HG02884 (cell line): ENCODE measurements around the gene PLD5.
"Not testable (repeated sequence)": the region's sequence is repeated elsewhere in the genome, so short reads cannot be mapped to it uniquely, and the experiment has no call there.

Experiments used
- ATAC-seq: cut with Tn5 transposase; IDR thresholded peaks from one replicate; pipeline ENCODE4 v1.9.1; 2021; ENCODE audit warnings: mild to moderate bottlenecking, moderate library complexity; ENCODE audit not compliant: unreplicated experiment

PLD5 gene

DNA sequence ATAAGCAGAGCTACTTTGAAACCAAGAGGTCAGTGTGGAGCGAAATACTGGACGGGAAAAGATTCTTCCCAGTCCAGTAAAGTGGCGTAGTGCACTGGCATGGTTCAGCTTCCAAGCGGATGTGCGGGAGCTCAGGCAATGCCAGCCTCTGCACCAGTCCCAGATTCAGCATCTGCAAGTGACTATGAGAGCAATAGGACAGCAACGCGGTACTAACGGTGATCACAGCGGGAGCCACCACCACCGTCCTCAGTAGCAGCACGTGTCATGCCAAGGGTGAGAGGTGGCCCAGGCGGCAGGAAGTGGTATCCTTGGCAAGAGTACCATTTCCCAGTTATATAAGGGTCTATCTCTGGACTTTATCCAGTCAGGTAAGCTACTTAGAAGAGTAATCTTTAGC is 17.8 kb downstream of the PLD5 start:
- ATAC-seq = no peak

DNA sequence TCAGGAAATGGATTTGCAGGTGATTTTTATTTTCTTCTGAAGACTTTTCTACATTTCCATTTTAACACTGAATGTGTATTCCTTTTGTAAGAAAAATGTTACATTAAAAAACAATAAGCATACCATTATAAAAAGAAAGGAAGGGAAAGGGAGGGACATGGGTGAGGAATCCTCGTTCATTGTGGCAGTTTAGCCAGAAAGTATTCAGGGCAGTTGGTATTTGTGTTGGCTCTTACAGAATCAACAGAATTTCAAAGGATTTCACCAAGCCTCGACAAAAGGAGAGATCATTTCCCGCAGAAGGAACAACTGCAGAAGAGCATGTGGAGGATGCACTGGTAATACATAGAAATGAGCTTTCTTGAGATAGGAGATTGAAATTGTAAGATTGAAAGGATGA is 35.0 kb downstream of the PLD5 start:
- no peak for ATAC-seq

DNA sequence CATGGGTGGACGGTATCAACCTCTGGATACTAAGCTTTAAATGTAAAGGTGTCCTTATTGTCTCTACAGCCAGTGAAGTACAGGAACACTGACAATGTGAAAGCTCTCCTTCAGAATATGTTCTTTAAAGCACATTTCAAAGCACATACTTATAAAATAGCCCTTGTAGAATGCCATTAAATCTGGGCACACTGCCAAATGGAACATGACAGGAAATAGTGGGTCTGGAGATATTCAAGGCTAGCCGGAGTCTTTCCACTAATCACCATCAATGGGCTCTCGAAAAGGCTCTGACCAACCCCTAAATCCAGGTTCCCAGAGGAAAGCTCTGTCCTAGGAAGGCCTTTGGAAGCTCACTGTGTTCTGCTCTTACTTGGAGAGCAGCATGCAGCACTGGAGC is 46.6 kb downstream of the PLD5 start:
- no peak for ATAC-seq

DNA sequence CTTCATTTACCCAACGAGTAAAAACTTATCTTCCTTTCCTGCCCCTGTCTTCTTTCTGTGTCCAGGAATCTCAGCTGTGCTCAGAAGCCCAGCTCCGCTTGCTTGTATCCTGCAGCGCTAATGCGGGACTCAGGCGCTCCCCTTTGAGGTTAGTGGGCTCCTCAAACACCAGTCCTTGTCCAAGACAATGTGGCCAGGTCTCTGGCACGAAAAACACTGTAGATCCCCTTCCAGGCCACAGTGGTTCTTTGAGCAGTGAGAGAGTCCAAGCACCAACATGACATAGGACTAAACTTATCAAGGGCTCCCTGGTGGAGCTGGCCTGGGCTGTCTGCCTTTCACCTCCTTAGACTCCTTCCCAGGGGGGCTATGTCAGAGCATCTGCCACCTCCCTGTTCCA is 53.7 kb downstream of the PLD5 start:
- ATAC-seq = no peak

DNA sequence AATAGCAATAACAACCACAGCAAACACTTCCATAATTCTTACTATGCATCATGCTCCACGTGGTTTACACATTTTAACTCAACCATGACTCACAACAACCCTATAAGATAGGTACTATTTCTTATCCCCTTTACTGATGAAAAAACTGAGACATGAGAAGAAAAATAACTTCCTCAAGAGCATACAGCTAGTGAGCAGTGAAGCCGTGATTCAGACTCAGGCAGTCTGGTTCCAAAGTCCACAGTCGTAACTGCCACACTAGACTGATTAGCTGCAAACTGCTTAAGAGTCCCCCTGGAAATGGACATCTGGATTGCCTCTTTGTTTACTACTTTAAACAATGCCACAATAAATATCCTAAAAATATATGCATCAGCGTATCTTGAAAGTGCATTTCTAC is 55.7 kb downstream of the PLD5 start:
- ATAC-seq = no peak

DNA sequence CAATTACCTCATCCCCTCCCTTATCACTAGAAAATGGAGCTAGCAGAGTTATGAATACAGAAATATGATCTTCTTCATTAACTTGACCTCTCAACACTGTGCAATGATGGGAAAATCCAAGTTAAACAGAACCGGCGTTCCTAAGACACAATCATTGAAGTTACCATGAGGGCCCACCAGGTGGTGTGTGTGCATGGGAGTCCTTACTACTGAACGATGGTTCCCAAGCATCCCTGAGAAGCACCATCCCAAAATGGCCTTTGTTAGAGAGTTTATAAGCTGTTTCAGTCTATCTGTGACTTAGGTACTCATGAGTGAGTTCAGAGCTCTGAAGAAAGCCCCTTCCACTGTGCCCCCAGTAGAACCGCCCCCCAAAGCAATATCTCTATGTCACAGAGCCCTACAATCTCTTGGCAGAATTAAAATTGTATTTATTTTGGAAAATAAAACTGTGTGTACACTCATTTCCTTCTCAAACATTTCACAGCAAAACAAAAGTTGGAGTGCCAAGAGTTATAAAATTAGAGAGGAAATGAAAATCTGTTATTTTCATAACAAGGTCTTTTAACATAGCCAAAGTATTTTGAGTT is 56.8 kb downstream of the PLD5 start:
- ATAC-seq = peak; percentile 93

DNA sequence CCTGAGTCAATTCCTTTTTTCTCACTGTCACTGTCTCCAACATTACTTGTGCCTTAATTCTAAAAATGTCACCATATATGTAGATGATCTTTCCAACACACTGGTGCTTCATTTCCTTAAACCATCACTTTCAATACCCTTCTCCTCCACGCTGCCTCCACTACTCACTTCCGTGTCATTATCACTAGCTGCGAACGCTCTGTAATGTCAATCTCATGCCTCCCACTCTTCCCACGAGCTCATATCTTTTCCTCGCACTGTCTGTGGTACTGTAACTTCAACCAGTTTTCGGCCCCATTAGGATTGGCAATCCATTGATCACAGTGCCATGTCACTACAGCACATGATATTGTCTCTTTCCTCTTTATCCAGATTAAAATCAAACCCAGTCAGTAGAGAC is 61.6 kb downstream of the PLD5 start:
- no peak for ATAC-seq

DNA sequence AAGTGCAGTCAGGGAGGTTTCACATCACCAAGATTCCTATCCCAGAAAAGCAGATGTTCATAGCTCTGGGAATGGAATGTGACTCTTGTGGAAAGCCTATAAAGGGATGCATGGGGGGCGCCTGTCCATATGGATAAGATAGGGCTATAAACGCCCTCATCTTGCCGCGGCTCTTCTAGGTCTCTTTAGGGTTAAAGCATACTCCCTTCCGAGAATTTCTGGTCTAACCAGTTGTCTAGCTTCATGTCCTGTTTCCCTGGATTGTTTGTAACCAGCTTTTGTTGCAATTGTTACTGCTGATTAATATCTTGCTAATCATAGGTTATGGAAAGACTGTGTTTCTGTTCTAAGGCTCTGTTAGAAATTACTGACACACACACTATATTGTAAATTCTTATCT is 64.8 kb downstream of the PLD5 start:
- ATAC-seq = not testable (repeated sequence)

DNA sequence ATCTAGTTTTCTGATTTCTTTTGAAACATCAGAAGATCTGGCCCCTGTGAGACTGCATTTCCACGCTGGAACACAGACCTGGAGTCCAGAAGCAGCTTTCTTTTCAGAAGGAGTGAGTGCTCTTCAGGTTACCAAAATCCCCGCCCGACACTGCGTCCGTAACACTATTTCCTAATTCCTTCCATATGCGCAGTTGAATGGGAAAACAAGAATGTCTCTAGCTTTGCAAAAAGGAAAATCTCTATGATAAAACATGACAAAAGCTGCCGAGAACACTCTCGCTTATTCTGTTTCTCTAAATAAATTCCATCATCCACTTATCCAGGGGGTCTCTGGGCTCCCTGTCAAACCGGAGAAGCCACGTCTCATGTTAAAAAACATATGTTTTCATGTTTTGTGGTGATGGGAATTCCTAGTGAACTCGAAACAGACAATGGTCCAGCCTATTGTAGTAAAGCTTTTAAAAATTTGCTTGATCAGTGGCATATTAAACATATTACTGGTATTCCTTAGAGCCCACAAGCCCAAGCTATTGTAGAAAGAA is 67.7 kb downstream of the PLD5 start:
- ATAC-seq = no peak

DNA sequence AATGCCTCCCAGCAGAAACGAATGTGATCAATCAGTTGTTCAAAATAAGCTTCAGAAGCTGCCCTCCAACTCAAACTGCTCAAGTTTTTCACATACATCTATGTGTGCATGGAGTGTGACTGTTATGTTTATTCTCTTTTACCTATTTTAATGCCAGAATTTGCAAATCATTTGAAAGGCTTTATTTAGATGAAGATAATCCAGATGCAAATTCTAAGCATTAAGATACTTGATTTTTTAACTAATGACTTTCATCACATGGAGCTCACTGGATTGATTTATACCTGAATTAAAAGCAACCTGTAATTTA is 69.5 kb downstream of the PLD5 start:
- ATAC-seq = peak; percentile 13

DNA sequence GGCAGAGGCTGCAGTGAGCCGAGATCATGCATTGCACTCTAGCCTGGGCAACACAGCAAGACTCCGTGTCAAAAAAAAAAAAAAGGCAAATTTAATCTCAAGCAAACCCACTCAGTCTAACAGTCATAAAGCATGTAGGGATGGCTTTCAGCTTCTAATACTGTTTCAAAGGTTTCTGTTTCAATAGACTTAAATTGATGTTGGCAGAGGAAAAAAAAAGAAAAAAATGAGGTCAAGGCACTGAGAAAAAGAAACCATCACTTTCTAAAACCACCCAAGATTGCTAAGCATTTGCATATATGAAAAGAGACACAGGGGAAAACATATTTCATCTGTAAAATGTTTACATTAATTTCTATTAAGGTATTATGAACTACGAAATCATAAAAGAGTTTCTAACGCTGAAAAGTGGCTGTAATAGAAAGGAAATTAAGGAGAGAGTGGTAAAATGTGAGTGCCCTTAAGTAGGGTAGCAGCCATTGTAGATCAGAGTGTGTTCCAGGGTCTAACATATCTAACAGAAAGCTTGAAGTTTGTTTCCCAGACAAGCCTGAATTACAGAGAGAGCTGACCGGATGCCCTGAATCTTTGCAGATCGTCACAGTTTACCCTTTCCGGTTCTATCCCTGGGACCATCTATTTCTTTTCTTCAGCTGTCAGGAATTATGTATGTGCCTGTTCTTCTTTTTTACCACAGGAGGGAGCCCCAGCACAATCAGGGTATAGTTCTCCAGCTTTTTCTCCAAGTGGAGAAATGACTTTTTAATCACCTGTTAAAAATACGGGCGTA is 70.0 kb downstream of the PLD5 start:
- ATAC-seq = peak; percentile 75

DNA sequence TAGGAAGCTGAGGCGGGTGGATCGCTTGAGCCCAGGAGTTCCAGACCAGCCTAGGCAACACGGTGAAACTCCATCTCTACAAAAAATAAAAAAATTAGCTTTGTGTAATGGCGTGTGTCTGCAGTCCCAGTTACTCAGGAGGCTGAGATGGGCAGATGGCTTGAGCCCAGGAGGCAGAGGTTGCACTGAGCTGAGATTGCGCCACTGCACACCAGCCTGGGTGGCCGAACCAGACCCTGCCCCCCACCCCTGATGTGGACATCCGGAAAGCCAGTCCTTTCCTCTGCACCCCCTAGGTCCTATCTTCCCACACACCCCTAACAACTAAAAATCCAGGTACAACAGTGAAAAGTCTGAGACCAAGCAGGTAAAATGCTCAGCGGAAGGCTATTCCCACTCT is 71.9 kb downstream of the PLD5 start:
- no peak for ATAC-seq

DNA sequence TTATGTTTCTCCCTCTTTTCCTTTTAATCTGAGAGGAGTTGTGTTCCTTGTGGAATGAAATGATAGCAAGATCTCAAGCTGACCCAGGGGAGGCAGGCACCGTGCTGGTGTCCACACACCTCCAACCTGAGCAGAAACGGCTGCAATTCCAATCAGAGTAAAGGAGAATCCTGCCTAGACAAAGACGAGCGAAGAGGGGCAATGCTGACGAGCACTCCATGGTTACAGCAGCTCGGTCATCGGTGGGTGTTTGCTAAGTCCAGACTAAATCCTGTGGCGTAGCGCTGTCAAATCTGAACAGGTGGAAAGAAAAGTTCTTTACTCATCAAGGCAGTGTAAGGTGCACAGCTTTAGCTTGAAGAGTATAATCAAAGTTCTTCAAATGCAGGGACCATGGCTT is 74.8 kb downstream of the PLD5 start:
- ATAC-seq = no peak

DNA sequence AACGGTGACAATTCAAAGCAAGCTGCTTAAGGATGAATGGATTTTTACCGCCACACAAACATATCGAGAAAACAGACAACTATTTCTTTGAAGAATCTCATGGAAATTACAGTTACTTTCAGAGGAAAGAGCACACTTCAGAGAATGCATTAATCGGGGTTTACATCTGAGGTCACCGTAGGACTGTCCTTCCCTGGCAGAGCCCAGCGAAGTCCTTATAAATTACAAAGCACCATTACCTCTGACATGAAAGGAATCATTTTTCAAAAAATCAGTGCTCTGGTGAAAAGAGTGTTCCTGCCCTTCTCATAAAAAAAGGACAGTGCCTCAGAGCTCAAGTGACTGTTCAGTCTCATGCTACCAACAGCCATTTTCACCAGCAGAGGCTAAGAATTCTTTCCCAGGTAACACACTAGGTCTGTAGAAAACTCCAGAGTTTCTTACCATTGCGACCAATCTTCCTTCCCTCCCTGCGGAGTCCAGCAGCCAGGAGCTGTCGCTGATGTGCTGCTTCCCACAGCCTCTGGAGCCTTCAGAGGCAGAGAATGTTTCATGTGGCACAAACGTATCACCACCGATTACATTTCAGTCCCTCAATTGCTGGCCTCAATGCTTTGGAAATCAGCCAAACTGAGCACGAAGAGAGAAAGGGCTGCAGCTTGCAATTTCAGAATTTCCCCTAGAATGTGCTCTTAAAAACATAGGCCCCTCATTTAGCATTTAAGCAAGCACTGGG is 75.4 kb downstream of the PLD5 start:
- no peak for ATAC-seq

DNA sequence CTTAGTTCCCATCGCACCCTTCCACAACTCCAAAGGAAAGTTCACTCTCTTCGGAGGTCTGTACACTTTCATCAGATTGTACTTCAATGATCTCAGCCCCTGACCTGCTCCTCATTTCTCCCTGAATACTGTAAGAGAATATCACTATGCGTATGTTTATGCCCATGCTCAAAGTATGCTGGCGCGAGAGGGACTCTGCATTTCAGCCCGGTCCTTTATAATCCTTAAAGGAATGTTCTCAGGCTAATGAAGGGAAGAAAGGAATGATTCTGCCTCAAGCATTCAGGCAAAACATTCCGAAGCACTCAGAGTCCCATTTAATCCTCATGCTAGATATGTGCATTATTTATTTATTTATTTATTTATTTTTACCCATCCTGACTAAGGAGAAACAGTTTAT is 76.8 kb downstream of the PLD5 start:
- ATAC-seq = no peak

DNA sequence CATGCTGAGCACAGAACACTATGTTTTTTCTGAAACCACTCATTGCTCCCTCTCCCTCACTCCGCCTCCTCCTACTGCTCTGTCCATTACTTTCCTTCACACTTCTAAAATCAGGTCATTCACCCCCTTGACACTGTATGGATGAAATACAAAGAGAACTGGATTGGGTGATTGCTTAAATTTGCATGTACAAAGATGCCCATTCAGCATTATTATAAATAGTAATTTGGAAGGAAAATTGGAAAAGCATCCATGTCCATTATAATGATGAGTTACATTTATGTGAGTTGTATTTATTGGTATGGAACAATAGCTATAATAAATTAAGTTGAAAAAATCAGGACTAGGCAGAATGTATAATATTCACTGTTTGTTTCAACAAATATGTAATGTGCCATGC is 83.7 kb downstream of the PLD5 start:
- ATAC-seq = no peak

DNA sequence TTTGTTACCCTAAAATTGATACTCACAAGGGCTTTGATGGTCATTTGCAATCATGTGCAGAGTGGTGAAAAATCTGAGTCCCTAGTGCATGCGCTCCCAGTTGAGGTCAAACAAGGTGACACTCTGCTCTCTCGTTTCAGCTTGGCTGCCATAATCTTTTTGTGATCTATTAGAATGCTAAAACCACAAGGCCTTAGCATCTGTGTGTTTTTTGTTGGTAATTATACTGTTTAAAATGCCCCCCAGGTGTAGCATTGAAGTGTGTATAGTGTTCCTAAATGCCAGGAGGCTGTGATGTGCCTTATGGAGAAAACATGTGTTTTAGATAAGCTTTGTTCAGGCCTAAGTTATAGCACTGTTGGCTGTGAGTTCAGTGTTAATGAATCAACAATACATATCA is 89.3 kb downstream of the PLD5 start:
- no peak for ATAC-seq

DNA sequence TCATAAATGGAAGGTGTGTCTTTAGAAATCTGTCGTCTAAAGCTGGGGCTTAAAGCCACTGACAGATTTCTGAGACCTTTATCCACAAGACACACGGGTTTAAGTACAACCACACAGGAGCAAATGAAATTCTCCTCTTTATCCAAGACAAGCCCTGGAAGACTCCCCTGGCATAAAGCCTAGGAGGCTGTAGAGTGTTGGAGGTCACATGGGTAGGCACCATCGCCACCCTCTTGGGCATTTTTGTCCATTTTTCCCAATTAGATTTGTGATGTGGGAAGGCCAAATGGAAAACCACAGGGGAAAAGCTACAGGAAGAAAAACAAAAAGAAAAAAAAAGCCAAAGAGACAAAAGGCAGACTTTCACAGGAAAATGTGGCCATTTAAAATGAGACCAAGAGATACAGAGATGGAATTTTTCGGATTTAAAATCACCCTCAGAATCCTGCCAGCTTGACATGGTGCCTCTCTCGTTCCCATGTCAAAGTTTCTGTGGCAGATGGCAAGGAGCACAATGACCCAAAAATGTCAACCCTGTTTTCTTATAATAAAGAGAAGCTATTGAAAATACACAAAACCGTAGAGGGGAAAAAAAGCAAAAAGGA is 91.9 kb downstream of the PLD5 start:
- ATAC-seq = no peak

DNA sequence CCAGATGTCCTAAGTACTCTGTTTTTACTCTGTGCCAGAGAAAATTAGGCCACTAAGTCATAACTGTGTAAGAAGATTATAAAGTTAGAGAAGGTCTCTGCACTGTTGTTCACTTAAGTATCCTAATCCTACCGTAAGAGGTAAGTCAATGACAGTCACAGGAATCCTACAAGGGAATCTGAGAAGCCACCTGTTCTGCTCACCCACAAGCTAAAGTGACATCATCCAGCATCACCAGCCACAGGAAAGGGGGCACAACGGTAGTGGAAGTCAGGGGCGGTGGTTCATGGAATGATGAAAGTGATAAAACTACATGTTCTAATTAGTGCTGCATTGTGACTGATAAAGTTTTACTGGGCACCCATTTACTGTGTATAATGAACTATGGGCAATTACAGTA is 92.7 kb downstream of the PLD5 start:
- ATAC-seq = no peak

DNA sequence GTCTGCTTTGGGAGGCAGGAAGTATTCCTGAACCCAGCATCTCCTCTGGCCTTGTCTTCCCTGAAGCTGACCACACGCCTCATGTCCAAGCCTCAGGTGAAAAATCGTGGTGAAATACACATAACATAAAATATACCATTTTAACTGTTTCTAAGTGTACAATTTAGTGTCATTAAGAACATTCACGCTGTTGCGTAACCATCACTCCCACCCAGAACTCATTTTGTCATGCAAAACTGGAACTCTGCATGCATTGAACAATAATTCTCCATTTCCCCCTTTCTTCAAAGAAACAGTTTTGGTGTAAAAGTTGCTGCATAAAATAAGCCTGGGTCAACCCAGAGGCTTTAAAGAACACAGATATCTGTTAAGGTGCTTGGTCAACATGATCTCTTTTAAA is 93.5 kb downstream of the PLD5 start:
- no peak for ATAC-seq

DNA sequence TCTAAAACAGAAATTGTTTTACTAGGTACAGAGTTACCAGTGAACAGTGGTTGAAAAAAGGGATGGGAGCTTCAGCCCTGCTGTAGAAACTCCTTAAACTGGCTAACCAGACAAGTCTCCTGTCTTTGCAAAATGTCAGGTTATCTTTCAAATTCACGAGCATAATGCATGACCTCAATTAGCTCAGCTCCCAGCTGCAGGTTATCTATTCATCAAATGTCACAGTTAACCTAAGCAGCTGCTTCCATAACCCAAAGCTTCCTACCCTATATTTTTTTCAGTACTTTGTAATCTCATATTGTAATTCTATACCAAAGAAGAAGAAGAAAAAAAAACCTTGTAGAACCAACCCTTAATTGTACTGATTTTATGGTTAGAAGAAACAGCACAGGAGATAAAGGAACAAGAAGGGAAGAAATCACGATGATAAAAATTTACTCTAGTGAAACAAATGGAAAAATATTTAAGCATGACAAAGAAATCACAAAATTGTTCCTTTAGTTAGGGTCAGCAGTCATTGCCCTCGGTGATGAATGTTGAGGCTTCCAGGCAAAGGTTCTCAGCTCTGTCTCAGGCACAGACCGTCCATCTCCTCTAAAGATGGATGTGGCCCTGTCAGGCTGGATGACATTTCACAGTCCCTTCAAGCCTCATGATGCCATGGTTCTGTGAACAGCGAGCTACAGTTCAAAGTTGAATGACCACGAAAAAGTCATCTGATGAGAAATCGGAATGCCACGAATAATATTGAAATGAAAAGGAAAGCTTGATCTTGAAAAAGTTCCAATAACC is 95.9 kb downstream of the PLD5 start:
- no peak for ATAC-seq
